ENCODE data around the gene MC1R. TPM values are rescaled to one million over a fixed set of nuclear protein-coding genes. Genes with fewer than 3 reads are reported as not detected.

MC1R gene
- total RNA-seq, 4 donors from 2014 or later = 7.7 to 16.2 (median 11.4) TPM

DNA sequence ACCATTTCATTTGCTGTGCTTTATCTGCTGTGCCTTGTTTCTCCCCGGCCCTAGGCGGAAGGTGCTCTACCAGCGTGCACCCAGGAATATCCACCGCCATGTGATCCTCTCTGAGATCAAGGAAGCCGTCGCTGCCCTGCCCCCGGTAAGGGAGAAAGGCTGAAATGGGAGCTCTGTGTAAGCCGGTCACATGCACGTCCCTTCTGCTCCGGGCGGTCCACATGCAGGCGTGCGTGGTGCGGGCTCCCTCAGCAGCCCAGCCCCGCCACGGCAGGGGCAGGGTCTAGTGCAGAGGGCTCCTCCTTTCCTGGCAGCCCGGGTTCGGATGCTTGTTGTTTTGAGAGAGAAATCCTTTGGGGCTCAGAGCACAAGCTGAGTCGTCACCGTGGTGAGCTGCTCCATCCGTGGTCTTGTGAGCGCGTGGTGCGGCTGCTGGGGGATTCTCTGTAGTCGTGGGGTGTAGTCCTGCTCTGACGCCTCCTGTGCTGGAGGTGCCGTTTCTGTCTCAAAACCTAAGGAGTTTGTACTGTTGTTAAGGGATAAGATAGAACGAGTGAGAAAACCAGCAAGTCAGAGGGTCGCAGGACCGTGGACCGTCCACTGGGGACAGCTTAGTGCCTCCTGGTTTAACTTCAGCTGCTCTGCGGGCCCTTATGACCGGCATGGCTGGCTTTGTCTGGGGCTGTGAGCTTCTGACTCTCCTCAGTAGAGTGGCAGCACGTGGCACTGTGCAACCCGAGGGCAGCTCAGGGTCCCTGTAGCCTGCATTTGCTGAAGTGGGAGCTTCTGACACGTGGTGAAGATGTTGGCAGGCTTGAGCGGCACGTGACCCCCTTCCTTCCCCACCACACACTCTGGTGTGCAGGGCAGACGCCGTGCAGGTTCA, 12.3 kb upstream of the MC1R start:
- H3K4me3 ChIP-seq (replicated peaks in 1 of 3) = no peak overlapping the region
- peaks cover 46 to 65% of the 10 kb centered on the region in 2 donors for H3K36me3 ChIP-seq
- intact Hi-C loops (cut with DNase I) = no loop called here
- no peaks in the 10 kb centered on the region for H3K9me3 ChIP-seq
- TF ChIP-seq POLR2A (IDR thresholded peaks at IDR 0.05) (no peak), CTCF (IDR thresholded peaks at IDR 0.05) (no peak)
- H3K27ac ChIP-seq = no peak overlapping the region
- no peaks in the 10 kb centered on the region for H3K27me3 ChIP-seq
- WGBS, 2 donors = 94 to 96% methylated on average over 17 to 30 of the region's 40 CpGs
- no peaks in the 10 kb centered on the region for H3K4me1 ChIP-seq
- no peak for DNase-seq

- Histone ChIP-seq H3K4me1 (no peaks in the 10 kb centered on the region), H3K4me3 (replicated peaks in 1 of 3) (no peak overlapping the region), H3K27ac (no peak overlapping the region), H3K36me3 (peaks cover 50 to 66% of the 10 kb centered on the region in 2 donors), H3K9me3 (no peaks in the 10 kb centered on the region), H3K27me3 (no peaks in the 10 kb centered on the region)
- no peak for DNase-seq
- 89 to 95% methylated on average over 13 of the region's 13 CpGs for WGBS, 2 donors
- intact Hi-C loops (cut with DNase I) = no loop called here
- TF ChIP-seq CTCF (IDR thresholded peaks at IDR 0.05) = no peak
- no peak for TF ChIP-seq POLR2A (IDR thresholded peaks at IDR 0.05)
Measured at GRCh38 chr16:89907055-89907814, 11.4 kb upstream of the MC1R start.

- no peaks in the 10 kb centered on the region for H3K9me3 ChIP-seq
- TF ChIP-seq POLR2A (IDR thresholded peaks at IDR 0.05) = no peak
- no peak for TF ChIP-seq CTCF (IDR thresholded peaks at IDR 0.05)
- H3K27me3 ChIP-seq = no peaks in the 10 kb centered on the region
- DNase-seq = no peak
- intact Hi-C loops (cut with DNase I) = no loop called here
- no peak overlapping the region for H3K27ac ChIP-seq
- H3K4me3 ChIP-seq (replicated peaks in 1 of 3) = no peak overlapping the region
- no peaks in the 10 kb centered on the region for H3K4me1 ChIP-seq
- peaks cover 57 to 60% of the 10 kb centered on the region in 2 donors for H3K36me3 ChIP-seq
- 89 to 94% methylated on average over 4 of the region's 4 CpGs for WGBS, 2 donors
Measured at GRCh38 chr16:89908236-89908635, 10.4 kb upstream of the MC1R start.

DNA sequence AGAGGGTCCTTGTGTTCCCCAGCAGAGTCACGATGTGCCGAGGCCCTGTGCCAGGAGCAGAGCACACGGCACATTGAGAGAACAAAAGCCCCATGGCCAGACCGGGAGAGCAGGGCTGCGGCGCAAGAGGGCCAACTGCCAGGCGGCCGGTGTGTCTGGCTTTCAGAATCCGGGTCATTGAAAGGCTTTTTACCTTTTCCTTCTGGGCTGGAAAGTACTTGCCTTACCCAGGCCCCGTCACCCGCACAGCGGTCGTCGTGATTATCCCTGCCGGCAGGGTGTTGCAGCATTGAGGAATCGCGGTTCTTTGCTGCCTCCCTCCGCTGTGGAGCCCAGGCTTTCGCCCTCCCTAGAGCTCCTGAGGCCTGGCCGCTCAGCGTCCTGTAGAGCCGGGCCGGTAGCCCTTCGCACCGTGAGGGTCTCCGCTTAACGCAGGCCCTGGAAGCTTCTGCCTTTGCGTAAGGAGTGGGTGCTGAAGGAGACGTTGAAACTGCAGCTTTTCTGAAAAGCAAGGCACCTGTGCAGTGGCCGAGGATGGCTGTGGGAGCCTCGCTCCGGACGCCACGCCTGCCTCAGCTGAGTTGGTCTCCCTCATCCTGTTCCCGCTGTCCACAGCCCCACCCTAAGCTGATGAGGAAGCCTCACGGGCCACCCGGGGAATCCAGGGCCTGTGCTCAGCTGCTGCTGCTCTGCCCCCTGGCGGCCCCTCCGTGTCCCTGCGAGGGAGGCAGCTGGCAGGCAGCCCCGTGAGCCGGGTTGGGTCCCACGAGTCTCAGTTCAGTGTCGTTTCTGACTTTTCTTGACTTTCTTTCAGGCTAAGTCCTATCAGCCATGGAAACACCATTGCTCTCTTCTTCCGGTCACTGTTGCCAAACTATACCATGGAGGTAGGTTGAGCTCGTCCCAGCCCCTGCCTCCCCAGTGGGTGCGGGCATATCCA, 8.6 kb upstream of the MC1R start:
- no peaks in the 10 kb centered on the region for H3K4me1 ChIP-seq
- peaks cover 42 to 47% of the 10 kb centered on the region in 2 donors for H3K36me3 ChIP-seq
- H3K9me3 ChIP-seq = no peaks in the 10 kb centered on the region
- H3K27ac ChIP-seq = no peak overlapping the region
- TF ChIP-seq POLR2A (IDR thresholded peaks at IDR 0.05) = no peak
- peak; percentile 50 to 83 (median 62) for TF ChIP-seq CTCF (IDR thresholded peaks at IDR 0.05)
- no peak overlapping the region for H3K4me3 ChIP-seq (replicated peaks in 1 of 3)
- no peaks in the 10 kb centered on the region for H3K27me3 ChIP-seq
- 71 to 76% methylated on average over 37 to 47 of the region's 47 CpGs for WGBS, 2 donors
- DNase-seq = peak; percentile 65
- intact Hi-C loops (cut with DNase I) = no loop called here
